Activated CD4-positive, alpha-beta T cell treated with anti-CD3 and anti-CD28 coated beads for 4 hours (primary cell): ENCODE data around the gene HTRA3.

Source experiments
- DNase-seq, 2 donors: peaks; one replicate each; pipeline ENCODE4 v3.0.0-alpha.2; 2020

Gene HTRA3

GRCh38 chr4:8270418-8270771 is 841 bp downstream of the HTRA3 start:
- DNase-seq, result no peak

- no peak for DNase-seq
Measured at GRCh38 chr4:8270912-8271815, 1.6 kb downstream of the HTRA3 start.

GRCh38 chr4:8271821-8272220 is 2.3 kb downstream of the HTRA3 start:
- DNase-seq, result no peak

- no peak for DNase-seq
Measured at GRCh38 chr4:8272472-8273428, 3.2 kb downstream of the HTRA3 start.

GRCh38 chr4:8273450-8273849 is 3.9 kb downstream of the HTRA3 start:
- no peak for DNase-seq

- no peak for DNase-seq
Measured at GRCh38 chr4:8274066-8274652, 4.6 kb downstream of the HTRA3 start.

GRCh38 chr4:8274765-8275547 is 5.4 kb downstream of the HTRA3 start:
- no peak for DNase-seq

GRCh38 chr4:8275548-8275910 is 6.0 kb downstream of the HTRA3 start:
- DNase-seq, result no peak

- DNase-seq, result no peak
Measured at GRCh38 chr4:8276358-8277240, 7.0 kb downstream of the HTRA3 start.

- DNase-seq, result no peak
Measured at GRCh38 chr4:8277356-8278008, 7.9 kb downstream of the HTRA3 start.

GRCh38 chr4:8278009-8278395 is 8.4 kb downstream of the HTRA3 start:
- DNase-seq, result no peak

GRCh38 chr4:8278421-8279287 is 9.1 kb downstream of the HTRA3 start:
- no peak for DNase-seq

GRCh38 chr4:8279321-8280157 is 10.0 kb downstream of the HTRA3 start:
- no peak for DNase-seq

GRCh38 chr4:8280158-8280875 is 10.8 kb downstream of the HTRA3 start:
- no peak for DNase-seq

- DNase-seq, result no peak
Measured at GRCh38 chr4:8280876-8281440, 11.4 kb downstream of the HTRA3 start.

- no peak for DNase-seq
Measured at GRCh38 chr4:8281519-8282133, 12.1 kb downstream of the HTRA3 start.

GRCh38 chr4:8282134-8282641 is 12.6 kb downstream of the HTRA3 start:
- DNase-seq, result no peak
